ENCODE data around the gene C1orf21.

DNA sequence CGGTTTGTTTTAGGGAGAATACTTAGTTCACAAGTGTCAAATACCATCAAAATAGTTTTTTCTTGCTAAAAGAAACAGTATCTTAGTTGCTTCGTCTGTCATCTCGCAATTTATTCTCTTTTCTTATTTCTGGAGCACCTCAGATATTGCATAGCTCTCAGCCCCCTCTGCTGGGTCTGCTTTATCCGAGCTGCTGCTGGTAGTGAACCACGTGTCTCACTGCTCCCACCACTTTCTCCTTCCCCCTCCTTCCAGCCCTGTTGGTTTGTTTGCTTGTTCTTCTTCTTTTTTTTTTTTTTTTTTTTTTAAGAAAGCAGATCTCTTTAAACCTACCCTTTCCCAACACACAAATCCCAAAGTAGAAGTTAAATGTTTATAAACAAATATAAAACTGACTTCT, 197.0 kb downstream of the C1orf21 start:
- TF ChIP-seq EP300 (IDR thresholded peaks at IDR 0.05; ENCODE audit: borderline replicate concordance in 1 of 2, low read depth in 1 of 2, low read length in 1 of 2) = no peak
- TF ChIP-seq NRF1 (IDR thresholded peaks at IDR 0.05; ENCODE audit: low read depth, low read length) = no peak

All from SK-N-SH (cell line).